PC-9 (cell line): ENCODE results near the gene BCHE. TPM values are rescaled to one million over a fixed set of nuclear protein-coding genes. Genes with fewer than 3 reads are reported as not detected.

Source experiments
- BruUV-seq: library from RNA; stranded (reverse); fragments of 400-500 nt; replicated peaks from 2 replicates; lab custom pipeline; 2021; lab: Mats Ljungman, UMichigan
- CTCF ChIA-PET: fragments of 300-600 bp; sonication (Branson Sonifier 250); formaldehyde crosslinking; loops from one replicate; lab custom pipeline; 2022; ENCODE audit warnings: antibody characterized with exemption; lab: Charles Lee
- POLR2A ChIA-PET: fragments of 300-600 bp; sonication (Branson Sonifier 250); formaldehyde crosslinking; loops from one replicate; lab custom pipeline; 2022; ENCODE audit warnings: antibody characterized with exemption; ENCODE audit not compliant: unreplicated experiment; lab: Charles Lee
- DNase-seq, 2 experiments: peaks; one replicate each; pipeline versions ENCODE4 v3.0.0 to v3.0.0-alpha.2; 2015 to 2022; ENCODE audit warnings: mixed read lengths in 1 of 2
- H2AFZ ChIP-seq: fragments of 200-600 bp; sonication (generic); 2 replicates; pipeline ENCODE4 v1.8.1; 2017; ENCODE audit warnings: antibody characterized with exemption
- H3F3A ChIP-seq: fragments of 200-600 bp; sonication (generic); 2 replicates; pipeline ENCODE4 v1.8.1; 2017; ENCODE audit warnings: antibody characterized with exemption, mild to moderate bottlenecking, low read depth; ENCODE audit not compliant: insufficient read depth
- H3K27ac ChIP-seq: fragments of 200-600 bp; sonication (generic); 2 replicates; pipeline ENCODE4 v1.6.1; 2016; ENCODE audit warnings: mixed run types
- H3K27me3 ChIP-seq: fragments of 200-600 bp; sonication (generic); 2 replicates; pipeline ENCODE4 v1.6.1; 2016; ENCODE audit warnings: low read depth, mixed run types; ENCODE audit not compliant: insufficient read depth
- H3K36me3 ChIP-seq: fragments of 200-600 bp; sonication (generic); 2 replicates; pipeline ENCODE4 v1.6.1; 2016; ENCODE audit warnings: low read depth, mixed run types
- H3K4me1 ChIP-seq: fragments of 200-600 bp; sonication (generic); replicated peaks from 2 replicates; pipeline ENCODE4 v1.6.1; 2016; ENCODE audit warnings: mixed run types; ENCODE audit not compliant: insufficient read depth
- H3K4me2 ChIP-seq: fragments of 200-600 bp; sonication (generic); 2 replicates; pipeline ENCODE4 v1.6.1; 2017; ENCODE audit warnings: mixed run types
- H3K4me3 ChIP-seq: fragments of 200-600 bp; sonication (generic); 2 replicates; pipeline ENCODE4 v1.6.1; 2016; ENCODE audit warnings: mixed run types
- H3K79me2 ChIP-seq: fragments of 200-600 bp; sonication (generic); 2 replicates; pipeline ENCODE4 v1.6.1; 2017; ENCODE audit warnings: low read depth, mixed run types
- H3K9me2 ChIP-seq: fragments of 200-600 bp; sonication (generic); 2 replicates; pipeline ENCODE4 v1.8.1; 2017; ENCODE audit warnings: mild to moderate bottlenecking; ENCODE audit not compliant: insufficient read depth
- H3K9me3 ChIP-seq: fragments of 200-600 bp; sonication (generic); 2 replicates; pipeline ENCODE4 v1.8.1; 2016; ENCODE audit warnings: low read depth; ENCODE audit not compliant: insufficient read depth
- H4K20me1 ChIP-seq: fragments of 200-600 bp; sonication (generic); 2 replicates; pipeline ENCODE4 v1.8.1; 2017; ENCODE audit not compliant: insufficient read depth
- EZH2 ChIP-seq: fragments of 200-600 bp; sonication (generic); IDR thresholded peaks from 2 replicates; pipeline ENCODE4 v1.8.0; 2017; ENCODE audit warnings: antibody characterized with exemption, low read depth
- intact Hi-C: fragments of 100-400 bp; cut with micrococcal nuclease; formaldehyde crosslinking; loops from one replicate; pipeline ENCODE4 v1.10.0; 2022; ENCODE audit not compliant: unreplicated experiment
- total RNA-seq: library from RNA; stranded (reverse); gene quantifications from 2 replicates; pipeline ENCODE4 v1.2.3, GENCODE V29; 2021
- TF ChIP-seq, protein P1 (sequence below): fragments of 200-600 bp; sonication (generic); conservative IDR thresholded peaks from 2 replicates; pipeline ENCODE4 v1.6.1; 2017; ENCODE audit warnings: mixed run types, antibody characterized with exemption, mild to moderate bottlenecking, moderate library complexity

The BCHE gene
- total RNA-seq, 1 experiment from 2014 or later: not detected

GRCh38 chr3:165742351-165742750 lies 94.9 kb downstream of the BCHE start:
- BruUV-seq: no TSS peak
- no peaks in the 10 kb centered on the region for H3K27me3 ChIP-seq
- H3K36me3 ChIP-seq: no peaks in the 10 kb centered on the region
- H3K4me3 ChIP-seq: no peak overlapping the region
- no peaks in the 10 kb centered on the region for H3K9me3 ChIP-seq
- intact Hi-C loops: no loop called here
- peak in 1 of 2 experiments; percentile 11 for DNase-seq
- H3K4me2 ChIP-seq: no peak overlapping the region
- H2AFZ ChIP-seq: no peak overlapping the region
- no peak for TF ChIP-seq EZH2
- TF ChIP-seq, protein P1, sequence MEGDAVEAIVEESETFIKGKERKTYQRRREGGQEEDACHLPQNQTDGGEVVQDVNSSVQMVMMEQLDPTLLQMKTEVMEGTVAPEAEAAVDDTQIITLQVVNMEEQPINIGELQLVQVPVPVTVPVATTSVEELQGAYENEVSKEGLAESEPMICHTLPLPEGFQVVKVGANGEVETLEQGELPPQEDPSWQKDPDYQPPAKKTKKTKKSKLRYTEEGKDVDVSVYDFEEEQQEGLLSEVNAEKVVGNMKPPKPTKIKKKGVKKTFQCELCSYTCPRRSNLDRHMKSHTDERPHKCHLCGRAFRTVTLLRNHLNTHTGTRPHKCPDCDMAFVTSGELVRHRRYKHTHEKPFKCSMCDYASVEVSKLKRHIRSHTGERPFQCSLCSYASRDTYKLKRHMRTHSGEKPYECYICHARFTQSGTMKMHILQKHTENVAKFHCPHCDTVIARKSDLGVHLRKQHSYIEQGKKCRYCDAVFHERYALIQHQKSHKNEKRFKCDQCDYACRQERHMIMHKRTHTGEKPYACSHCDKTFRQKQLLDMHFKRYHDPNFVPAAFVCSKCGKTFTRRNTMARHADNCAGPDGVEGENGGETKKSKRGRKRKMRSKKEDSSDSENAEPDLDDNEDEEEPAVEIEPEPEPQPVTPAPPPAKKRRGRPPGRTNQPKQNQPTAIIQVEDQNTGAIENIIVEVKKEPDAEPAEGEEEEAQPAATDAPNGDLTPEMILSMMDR: no peak
- ChIA-PET POLR2A (no interaction called here), CTCF (no interaction called here)
- H3K4me1 ChIP-seq: no peaks in the 10 kb centered on the region
- no peaks in the 10 kb centered on the region for H4K20me1 ChIP-seq
- no peak overlapping the region for H3K27ac ChIP-seq
- H3K79me2 ChIP-seq: no peaks in the 10 kb centered on the region
- no peaks in the 10 kb centered on the region for H3F3A ChIP-seq
- H3K9me2 ChIP-seq: peaks cover 5% of the 10 kb centered on the region; the same call in 1 of the 2 replicates

GRCh38 chr3:165729756-165730155 lies 107.5 kb downstream of the BCHE start:
- Histone ChIP-seq H2AFZ (peak overlapping the region; percentile 25; the same call in 1 of the 2 replicates), H3K27me3 (no peaks in the 10 kb centered on the region), H3K36me3 (no peaks in the 10 kb centered on the region), H3K9me3 (no peaks in the 10 kb centered on the region), H3K4me2 (no peak overlapping the region), H3K79me2 (no peaks in the 10 kb centered on the region), H3F3A (no peaks in the 10 kb centered on the region), H3K27ac (no peak overlapping the region), H3K4me1 (no peaks in the 10 kb centered on the region), H3K4me3 (no peak overlapping the region), H4K20me1 (no peaks in the 10 kb centered on the region), H3K9me2 (peaks cover 4% of the 10 kb centered on the region; the same call in 1 of the 2 replicates)
- ChIA-PET POLR2A (no interaction called here), CTCF (no interaction called here)
- TF ChIP-seq, protein P1: no peak
- TF ChIP-seq EZH2: no peak
- no peak for DNase-seq
- no TSS peak for BruUV-seq
- intact Hi-C loops: no loop called here

DNA sequence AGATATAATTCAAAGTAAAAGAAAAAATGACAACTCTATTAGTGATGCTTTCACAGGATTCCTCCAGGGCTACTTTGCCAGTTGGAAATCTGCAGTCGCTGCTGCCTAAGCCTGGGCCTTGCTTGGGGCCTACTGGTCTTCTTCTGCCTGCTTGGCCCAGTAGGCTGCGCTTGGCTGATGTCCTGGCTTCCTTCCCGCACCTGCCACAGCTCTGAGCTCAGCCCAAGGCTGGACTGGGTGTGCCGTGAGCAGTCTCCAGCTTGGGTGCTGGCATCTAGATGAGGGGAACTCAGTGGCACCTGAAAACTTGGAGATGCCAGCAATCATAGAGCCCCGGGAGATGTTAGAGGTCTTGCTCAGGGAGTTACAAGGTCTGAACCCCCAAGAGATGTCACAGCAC lies 108.3 kb downstream of the BCHE start:
- Histone ChIP-seq H3K4me3 (no peak overlapping the region), H4K20me1 (no peaks in the 10 kb centered on the region), H3F3A (no peaks in the 10 kb centered on the region), H3K4me2 (no peak overlapping the region), H3K9me2 (peaks cover 4% of the 10 kb centered on the region; the same call in 1 of the 2 replicates), H3K9me3 (no peaks in the 10 kb centered on the region), H3K79me2 (no peaks in the 10 kb centered on the region), H3K4me1 (no peaks in the 10 kb centered on the region), H2AFZ (peak overlapping the region; percentile 40; the same call in 1 of the 2 replicates), H3K27me3 (no peaks in the 10 kb centered on the region), H3K27ac (no peak overlapping the region), H3K36me3 (no peaks in the 10 kb centered on the region)
- intact Hi-C loops: no loop called here
- CTCF ChIA-PET: no interaction called here
- POLR2A ChIA-PET: no interaction called here
- DNase-seq: no peak
- TF ChIP-seq, protein P1: no peak
- TF ChIP-seq EZH2: no peak
- BruUV-seq: no TSS peak
